ENCODE data around the gene SH3D19. TPM values are rescaled to one million over a fixed set of nuclear protein-coding genes. Genes with fewer than 3 reads are reported as not detected.
"Not testable (repeated sequence)": the region's sequence is repeated elsewhere in the genome, so short reads cannot be mapped to it uniquely, and the experiment has no call there.

Gene SH3D19
- total RNA-seq, 6 donors from 2014 or later: 91.2 to 225 (median 103) TPM

- peak overlapping the region in 3 of 4 donors; percentile 86 to 89 (median 87) for H3K27ac ChIP-seq
- peaks cover 3 to 25% (median 4%) of the 10 kb centered on the region in 4 donors for H3K4me1 ChIP-seq
- WGBS, 2 donors: 74 to 87% methylated on average over 1 of the region's 1 CpG
These were observed 1.7 kb downstream of the SH3D19 start for GRCh38 chr4:151323667-151324066.

GRCh38 chr4:151322570-151322969 lies 2.8 kb downstream of the SH3D19 start:
- H3K27ac ChIP-seq: peak overlapping the region in 1 of 4 donors; percentile 86
- peak overlapping the region in 1 of 4 donors; percentile 71 for H3K4me3 ChIP-seq
- no peak for TF ChIP-seq POLR2A (IDR thresholded peaks at IDR 0.05)
- no peak for TF ChIP-seq POLR2AphosphoS5 (IDR thresholded peaks at IDR 0.05)
- no peak for TF ChIP-seq EP300 (IDR thresholded peaks at IDR 0.05)
- no peak for TF ChIP-seq CTCF (IDR thresholded peaks at IDR 0.05)
- H3K4me1 ChIP-seq: peaks cover 3 to 25% (median 4%) of the 10 kb centered on the region in 4 donors
- no peak for DNase-seq
- no peaks in the 10 kb centered on the region for H3K9me3 ChIP-seq
- no peaks in the 10 kb centered on the region for H3K27me3 ChIP-seq
- ATAC-seq (ENCODE audit: low FRiP score in 2 of 2): no peak
- no peaks in the 10 kb centered on the region for H3K36me3 ChIP-seq

More at GRCh38 chr4:151323667-151324066, 1.7 kb downstream of the SH3D19 start:
- no peaks in the 10 kb centered on the region for H3K27me3 ChIP-seq
- peak overlapping the region in 3 of 4 donors; percentile 60 to 81 (median 71) for H3K4me3 ChIP-seq
- no peaks in the 10 kb centered on the region for H3K9me3 ChIP-seq
- H3K36me3 ChIP-seq: no peaks in the 10 kb centered on the region
- ATAC-seq (ENCODE audit: low FRiP score in 2 of 2) (no peak), DNase-seq (no peak)
- TF ChIP-seq EP300 (IDR thresholded peaks at IDR 0.05) (no peak), POLR2AphosphoS5 (IDR thresholded peaks at IDR 0.05) (no peak), CTCF (IDR thresholded peaks at IDR 0.05) (no peak), POLR2A (IDR thresholded peaks at IDR 0.05) (no peak)

- H3K36me3 ChIP-seq; H3K27me3 ChIP-seq; ATAC-seq (ENCODE audit: low FRiP score in 2 of 2); DNase-seq; H3K4me3 ChIP-seq; H3K9me3 ChIP-seq: not testable (repeated sequence)
- peak overlapping the region in 1 of 4 donors; percentile 86 for H3K27ac ChIP-seq
- 83 to 85% methylated on average over 4 of the region's 4 CpGs for WGBS, 2 donors
- H3K4me1 ChIP-seq: peaks cover 3 to 25% (median 4%) of the 10 kb centered on the region in 4 donors
These were observed 3.2 kb downstream of the SH3D19 start for GRCh38 chr4:151322161-151322560.

- H3K27me3 ChIP-seq: no peaks in the 10 kb centered on the region
- ATAC-seq (ENCODE audit: low FRiP score in 2 of 2) (no peak), DNase-seq (no peak)
- H3K4me1 ChIP-seq: peaks cover 6 to 25% (median 7%) of the 10 kb centered on the region in 4 donors
- TF ChIP-seq POLR2AphosphoS5 (IDR thresholded peaks at IDR 0.05) (no peak), CTCF (IDR thresholded peaks at IDR 0.05) (no peak), POLR2A (IDR thresholded peaks at IDR 0.05) (no peak), EP300 (IDR thresholded peaks at IDR 0.05) (no peak)
- H3K4me3 ChIP-seq: no peak overlapping the region
- H3K27ac ChIP-seq: peak overlapping the region in 1 of 4 donors; percentile 86
- 83 to 93% methylated on average over 1 of the region's 1 CpG for WGBS, 2 donors
- no peaks in the 10 kb centered on the region for H3K36me3 ChIP-seq
- H3K9me3 ChIP-seq: no peaks in the 10 kb centered on the region
These were observed 3.8 kb downstream of the SH3D19 start for GRCh38 chr4:151321586-151321985.

- no peaks in the 10 kb centered on the region for H3K36me3 ChIP-seq
- no peak for TF ChIP-seq POLR2A (IDR thresholded peaks at IDR 0.05)
- TF ChIP-seq CTCF (IDR thresholded peaks at IDR 0.05): no peak
- no peak for TF ChIP-seq POLR2AphosphoS5 (IDR thresholded peaks at IDR 0.05)
- no peak for TF ChIP-seq EP300 (IDR thresholded peaks at IDR 0.05)
- H3K27ac ChIP-seq: no peak overlapping the region
- H3K4me1 ChIP-seq: peaks cover 21 to 34% (median 22%) of the 10 kb centered on the region in 4 donors
- 100% methylated on average over 1 of the region's 1 CpG for WGBS, 2 donors
- DNase-seq (no peak), ATAC-seq (ENCODE audit: low FRiP score in 2 of 2) (no peak)
- H3K9me3 ChIP-seq: no peaks in the 10 kb centered on the region
- no peaks in the 10 kb centered on the region for H3K27me3 ChIP-seq
- H3K4me3 ChIP-seq: no peak overlapping the region
These were observed 5.9 kb downstream of the SH3D19 start for GRCh38 chr4:151319490-151319889.
